ENCODE data around the gene ANAPC15.

Gene ANAPC15

GRCh38 chr11:72084076-72084475 is 28.4 kb downstream of the ANAPC15 start:
- no peak for DNase-seq

- no peak for DNase-seq
Observed at GRCh38 chr11:72083414-72083813, 29.1 kb downstream of the ANAPC15 start.

GRCh38 chr11:72081821-72082453 is 30.6 kb downstream of the ANAPC15 start:
- DNase-seq: no peak

GRCh38 chr11:72081184-72081644 is 31.3 kb downstream of the ANAPC15 start:
- no peak for DNase-seq

GRCh38 chr11:72080326-72081183 is 31.9 kb downstream of the ANAPC15 start, which contains the start of the genes LRRC51 and NUMA1:
LRRC51 (plus strand) TSS chr11:72080850; CDS start chr11:72089084, 8,234 bp downstream.
NUMA1 (minus strand) TSS chr11:72080542; CDS start chr11:72035943, 44,599 bp downstream.
- DNase-seq: peak; percentile 100

- DNase-seq: peak; percentile 57
Observed at GRCh38 chr11:72079819-72080325, 32.6 kb downstream of the ANAPC15 start.

GRCh38 chr11:72078477-72078876 is 34.0 kb downstream of the ANAPC15 start:
- no peak for DNase-seq

GRCh38 chr11:72075756-72076155 is 36.7 kb downstream of the ANAPC15 start:
- DNase-seq: no peak

- peak; percentile 21 for DNase-seq
Observed at GRCh38 chr11:72075109-72075508, 37.4 kb downstream of the ANAPC15 start.

GRCh38 chr11:72072348-72072747 is 40.1 kb downstream of the ANAPC15 start:
- DNase-seq: no peak

- DNase-seq: no peak
Observed at GRCh38 chr11:72070491-72070890, 42.0 kb downstream of the ANAPC15 start.

GRCh38 chr11:72069787-72070251 is 42.7 kb downstream of the ANAPC15 start:
- peak; percentile 13 for DNase-seq

GRCh38 chr11:72069200-72069599 is 43.3 kb downstream of the ANAPC15 start:
- DNase-seq: no peak

GRCh38 chr11:72067676-72068075 is 44.8 kb downstream of the ANAPC15 start:
- DNase-seq: no peak

- no peak for DNase-seq
Observed at GRCh38 chr11:72067266-72067665, 45.2 kb downstream of the ANAPC15 start.

GRCh38 chr11:72066855-72067254 is 45.6 kb downstream of the ANAPC15 start:
- no peak for DNase-seq

GRCh38 chr11:72061739-72062396 is 50.6 kb downstream of the ANAPC15 start:
- DNase-seq: no peak

Data from CD4-positive, alpha-beta T cell treated with Interleukin-21 for 1 hour (primary cell).